ENCODE data around the gene CFP.

Gene CFP

DNA sequence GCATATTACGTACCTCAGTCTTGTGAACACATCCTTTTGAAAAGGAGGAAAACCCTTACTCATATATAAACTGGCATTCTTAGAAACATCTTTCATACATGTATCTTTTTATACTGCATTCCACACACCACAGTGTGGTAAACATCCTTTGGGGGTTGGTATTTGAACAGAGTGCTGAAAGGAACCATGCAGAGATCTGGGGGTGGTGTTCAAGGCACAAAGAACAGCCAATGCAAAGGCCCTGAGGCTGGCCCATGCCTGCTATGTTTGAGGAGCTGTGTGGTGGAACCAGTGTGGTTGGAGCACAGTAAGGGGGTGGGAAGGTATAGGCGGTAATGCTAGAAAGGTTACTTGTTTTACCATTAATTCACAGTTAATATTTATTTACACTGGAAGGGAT, 18.6 kb upstream of the CFP start:
- TF ChIP-seq ZFX (IDR thresholded peaks at IDR 0.05; ENCODE audit: borderline replicate concordance) = no peak
- no peak for TF ChIP-seq CTCF (IDR thresholded peaks at IDR 0.05)
- no peak overlapping the region for H3K27ac ChIP-seq

DNA sequence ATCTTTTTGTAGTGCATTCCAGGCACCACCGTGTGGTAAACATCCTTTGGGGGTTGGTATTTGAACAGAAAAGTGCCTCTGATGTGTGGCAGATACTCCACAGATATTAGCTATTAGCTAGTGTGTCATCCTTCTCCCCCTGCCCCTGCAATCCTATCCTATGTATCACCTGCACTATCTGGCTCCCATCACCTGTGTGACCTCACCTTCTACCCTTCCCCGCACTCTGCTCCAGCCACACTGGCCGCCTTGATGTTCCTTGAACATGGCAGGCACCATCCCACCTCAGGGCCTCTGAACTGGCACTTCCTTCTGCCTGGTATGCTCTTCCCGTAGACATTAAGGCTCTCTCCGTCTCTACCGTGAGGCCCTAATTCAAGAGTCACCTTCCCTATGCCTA, 16.9 kb upstream of the CFP start:
- TF ChIP-seq ZFX (IDR thresholded peaks at IDR 0.05; ENCODE audit: borderline replicate concordance) = no peak
- TF ChIP-seq CTCF (IDR thresholded peaks at IDR 0.05) = no peak
- H3K27ac ChIP-seq = no peak overlapping the region

- no peak overlapping the region for H3K27ac ChIP-seq
- no peak for TF ChIP-seq ZFX (IDR thresholded peaks at IDR 0.05; ENCODE audit: borderline replicate concordance)
- no peak for TF ChIP-seq CTCF (IDR thresholded peaks at IDR 0.05)
Observed at GRCh38 chrX:47645530-47645929, 15.8 kb upstream of the CFP start.

DNA sequence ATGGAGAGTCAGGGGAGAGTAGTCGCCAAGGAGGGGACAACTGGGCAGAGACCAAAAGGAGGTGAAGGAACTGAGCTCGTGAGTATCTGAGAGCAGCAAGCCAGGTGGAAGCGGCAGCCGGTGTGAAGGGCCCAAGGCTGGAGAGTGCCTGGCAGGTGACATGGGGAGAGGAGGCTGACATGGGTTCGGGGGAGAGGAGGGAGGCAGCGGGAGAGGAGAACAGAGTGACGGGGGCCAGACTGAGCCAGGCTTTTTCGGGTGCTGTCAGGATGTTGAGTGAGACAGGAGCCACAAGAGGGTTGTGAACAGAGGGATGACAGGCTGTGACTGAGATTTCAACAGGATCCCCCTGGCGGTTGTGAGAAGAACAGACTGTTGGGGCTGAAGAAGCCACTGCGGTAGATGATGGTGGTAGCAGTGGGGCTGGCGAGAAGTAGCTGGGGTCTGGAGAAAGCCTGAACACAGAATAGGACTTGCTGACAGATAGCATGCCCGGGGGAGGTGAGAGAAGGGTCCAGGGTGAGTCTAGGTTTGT, 14.9 kb upstream of the CFP start:
- no peak overlapping the region for H3K27ac ChIP-seq
- TF ChIP-seq ZFX (IDR thresholded peaks at IDR 0.05; ENCODE audit: borderline replicate concordance) = no peak
- TF ChIP-seq CTCF (IDR thresholded peaks at IDR 0.05) = no peak

- no peak overlapping the region for H3K27ac ChIP-seq
- TF ChIP-seq CTCF (IDR thresholded peaks at IDR 0.05) (no peak), ZFX (IDR thresholded peaks at IDR 0.05; ENCODE audit: borderline replicate concordance) (no peak)
Observed at GRCh38 chrX:47643926-47644325, 14.2 kb upstream of the CFP start.

DNA sequence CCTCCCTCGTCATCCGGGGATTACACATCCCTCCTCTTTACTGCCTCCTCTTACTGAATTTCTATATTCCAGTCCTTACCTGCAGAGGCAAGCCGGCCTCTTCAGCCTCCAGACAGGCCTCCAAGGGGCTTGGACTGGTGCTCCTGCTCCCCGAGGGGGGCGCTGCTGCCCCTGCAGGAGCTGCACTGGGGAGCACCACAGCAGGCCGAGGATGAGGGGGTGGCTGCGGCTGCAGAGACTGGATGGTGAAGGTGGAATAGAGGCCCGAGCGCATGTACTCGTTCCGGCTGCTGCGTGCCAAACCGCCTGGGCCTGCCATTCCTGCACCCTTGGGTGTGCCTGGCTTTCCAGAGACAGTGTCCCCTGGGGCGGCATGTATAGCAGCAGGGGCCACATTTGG, 9.1 kb upstream of the CFP start:
- H3K27ac ChIP-seq = no peak overlapping the region
- TF ChIP-seq ZFX (IDR thresholded peaks at IDR 0.05; ENCODE audit: borderline replicate concordance) (no peak), CTCF (IDR thresholded peaks at IDR 0.05) (no peak)

- H3K27ac ChIP-seq = no peak overlapping the region
- TF ChIP-seq CTCF (IDR thresholded peaks at IDR 0.05) = no peak
- no peak for TF ChIP-seq ZFX (IDR thresholded peaks at IDR 0.05; ENCODE audit: borderline replicate concordance)
Observed at GRCh38 chrX:47637546-47638195, 7.9 kb upstream of the CFP start.
